HG02642 (cell line): Measurements from ENCODE around the gene PPP4R1.
"Not testable (repeated sequence)": the region's sequence is repeated elsewhere in the genome, so short reads cannot be mapped to it uniquely, and the experiment has no call there.

Experiments used
- ATAC-seq: cut with Tn5 transposase; IDR thresholded peaks from one replicate; pipeline ENCODE4 v1.9.1; 2021; ENCODE audit warnings: mild to moderate bottlenecking; ENCODE audit not compliant: unreplicated experiment, poor library complexity

Gene PPP4R1

GRCh38 chr18:9631814-9632496 lies 17.6 kb upstream of the PPP4R1 start:
- ATAC-seq = no peak

- ATAC-seq = no peak
Measured at GRCh38 chr18:9630444-9630843, 16.1 kb upstream of the PPP4R1 start.

GRCh38 chr18:9629709-9630108 lies 15.3 kb upstream of the PPP4R1 start:
- ATAC-seq = no peak

- ATAC-seq = no peak
Measured at GRCh38 chr18:9628984-9629383, 14.6 kb upstream of the PPP4R1 start.

- ATAC-seq = no peak
Measured at GRCh38 chr18:9627642-9628041, 13.3 kb upstream of the PPP4R1 start.

- no peak for ATAC-seq
Measured at GRCh38 chr18:9619990-9620389, 5.6 kb upstream of the PPP4R1 start.

GRCh38 chr18:9619545-9619944 lies 5.2 kb upstream of the PPP4R1 start:
- ATAC-seq = no peak

- ATAC-seq = no peak
Measured at GRCh38 chr18:9619056-9619455, 4.7 kb upstream of the PPP4R1 start.

- ATAC-seq = no peak
Measured at GRCh38 chr18:9617006-9617542, 2.7 kb upstream of the PPP4R1 start.

- no peak for ATAC-seq
Measured at GRCh38 chr18:9616049-9616448, 1.7 kb upstream of the PPP4R1 start.

- ATAC-seq = no peak
Measured at GRCh38 chr18:9615280-9615797, 980 bp upstream of the PPP4R1 start.

- peak; percentile 39 for ATAC-seq
Measured at GRCh38 chr18:9613550-9614400, 584 bp downstream of the PPP4R1 start.

GRCh38 chr18:9612977-9613376 lies 1.4 kb downstream of the PPP4R1 start:
- ATAC-seq = no peak

- ATAC-seq = peak; percentile 34
Measured at GRCh38 chr18:9612215-9612830, 2.0 kb downstream of the PPP4R1 start.

GRCh38 chr18:9609190-9609589 lies 5.2 kb downstream of the PPP4R1 start:
- ATAC-seq = no peak

- no peak for ATAC-seq
Measured at GRCh38 chr18:9608728-9609127, 5.6 kb downstream of the PPP4R1 start.

- ATAC-seq = no peak
Measured at GRCh38 chr18:9608298-9608697, 6.1 kb downstream of the PPP4R1 start.

GRCh38 chr18:9607111-9607510 lies 7.2 kb downstream of the PPP4R1 start:
- not testable (repeated sequence) for ATAC-seq

GRCh38 chr18:9606039-9606438 lies 8.3 kb downstream of the PPP4R1 start:
- no peak for ATAC-seq

GRCh38 chr18:9604348-9604747 lies 10.0 kb downstream of the PPP4R1 start:
- no peak for ATAC-seq

- ATAC-seq = no peak
Measured at GRCh38 chr18:9599328-9599727, 15.0 kb downstream of the PPP4R1 start.
